Colonic mucosa (tissue), 4 donors: ENCODE data around the gene TNFAIP2. TPM values are rescaled to one million over a fixed set of nuclear protein-coding genes. Genes with fewer than 3 reads are reported as not detected.

ENCODE experiments used
- DNase-seq: peaks from one replicate; pipeline ENCODE4 v3.0.0-alpha.2; 2020
- H3K27ac ChIP-seq: fragments of 200-600 bp; one replicate; pipeline ENCODE4 v1.8.0; 2021
- H3K27me3 ChIP-seq: fragments of 200-600 bp; one replicate; pipeline ENCODE4 v1.8.0; 2021
- H3K36me3 ChIP-seq: fragments of 200-600 bp; one replicate; pipeline ENCODE4 v1.8.0; 2021
- H3K4me1 ChIP-seq: fragments of 200-600 bp; one replicate; pipeline ENCODE4 v1.8.0; 2021; ENCODE audit warnings: mild to moderate bottlenecking
- H3K4me3 ChIP-seq: fragments of 200-600 bp; one replicate; pipeline ENCODE4 v1.8.0; 2021
- H3K9ac ChIP-seq, 2 donors: one replicate each; pipeline ENCODE4 v1.7.0; 2013; ENCODE audit warnings: control low read depth in 2 of 2, low read depth in 2 of 2, low read length in 2 of 2
- H3K9me3 ChIP-seq: fragments of 200-600 bp; one replicate; pipeline ENCODE4 v1.8.0; 2021
- CTCF ChIP-seq: fragments of 200-600 bp; IDR thresholded peaks from one replicate; pipeline ENCODE4 v1.8.0; 2022; ENCODE audit warnings: antibody characterized with exemption, mild to moderate bottlenecking
- intact Hi-C: fragments of 100-400 bp; cut with DNase I; formaldehyde crosslinking; loops from one replicate; pipeline ENCODE4 v1.14.1; 2022
- total RNA-seq, 2 donors: library from RNA; stranded (reverse); fragmentation: NEBNext Ultra II Directional in 1 of 2; extraction: Animal tissue kit (Norgen Biotek cat#: 25700) in 1 of 2; gene quantifications; one replicate each; pipeline ENCODE4 v1.2.1, GENCODE V29; 2021
- donor health status: healthy.
- donor health status: DM: no; HTN: no; CAD: no.
- donor health status: DM: no; HTN: no; CAD: no.

Gene TNFAIP2
- total RNA-seq, 2 donors from 2014 or later, result 10.5 to 26.9 TPM

GRCh38 chr14:103132381-103133209, 9.3 kb downstream of the TNFAIP2 start:
- intact Hi-C loops, result no loop called here
- Histone ChIP-seq H3K27me3 (no peaks in the 10 kb centered on the region), H3K4me3 (no peak overlapping the region), H3K9ac (no peak overlapping the region), H3K4me1 (no peaks in the 10 kb centered on the region), H3K27ac (no peak overlapping the region), H3K9me3 (no peaks in the 10 kb centered on the region), H3K36me3 (no peaks in the 10 kb centered on the region)
- no peak for TF ChIP-seq CTCF
- DNase-seq, result no peak

- no peak overlapping the region for H3K27ac ChIP-seq
- no peaks in the 10 kb centered on the region for H3K36me3 ChIP-seq
- intact Hi-C loops, result no loop called here
- no peaks in the 10 kb centered on the region for H3K9me3 ChIP-seq
- no peak for TF ChIP-seq CTCF
- peaks cover 2% of the 10 kb centered on the region for H3K27me3 ChIP-seq
- no peak for DNase-seq
- no peak overlapping the region for H3K9ac ChIP-seq
- H3K4me3 ChIP-seq, result no peak overlapping the region
- H3K4me1 ChIP-seq, result peaks cover 2% of the 10 kb centered on the region
Measured at GRCh38 chr14:103133210-103134140, 10.2 kb downstream of the TNFAIP2 start.

- no peaks in the 10 kb centered on the region for H3K9me3 ChIP-seq
- H3K4me1 ChIP-seq, result peaks cover 6% of the 10 kb centered on the region
- DNase-seq, result no peak
- peaks cover 9% of the 10 kb centered on the region for H3K27me3 ChIP-seq
- H3K4me3 ChIP-seq, result no peak overlapping the region
- TF ChIP-seq CTCF, result no peak
- intact Hi-C loops, result no loop called here
- H3K27ac ChIP-seq, result no peak overlapping the region
- no peaks in the 10 kb centered on the region for H3K36me3 ChIP-seq
- no peak overlapping the region for H3K9ac ChIP-seq
Measured at GRCh38 chr14:103134405-103134804, 11.1 kb downstream of the TNFAIP2 start.

GRCh38 chr14:103134919-103135318, 11.7 kb downstream of the TNFAIP2 start:
- H3K27me3 ChIP-seq, result peaks cover 11% of the 10 kb centered on the region
- H3K27ac ChIP-seq, result no peak overlapping the region
- H3K36me3 ChIP-seq, result no peaks in the 10 kb centered on the region
- intact Hi-C loops, result no loop called here
- no peak overlapping the region for H3K9ac ChIP-seq
- H3K4me3 ChIP-seq, result no peak overlapping the region
- DNase-seq, result no peak
- no peaks in the 10 kb centered on the region for H3K9me3 ChIP-seq
- peaks cover 6% of the 10 kb centered on the region for H3K4me1 ChIP-seq
- no peak for TF ChIP-seq CTCF

- no peak overlapping the region for H3K4me3 ChIP-seq
- no peak overlapping the region for H3K9ac ChIP-seq
- H3K36me3 ChIP-seq, result no peaks in the 10 kb centered on the region
- H3K27ac ChIP-seq, result no peak overlapping the region
- peaks cover 6% of the 10 kb centered on the region for H3K4me1 ChIP-seq
- DNase-seq, result no peak
- peaks cover 11% of the 10 kb centered on the region for H3K27me3 ChIP-seq
- no peak for TF ChIP-seq CTCF
- intact Hi-C loops, result no loop called here
- no peaks in the 10 kb centered on the region for H3K9me3 ChIP-seq
Measured at GRCh38 chr14:103135333-103136260, 12.3 kb downstream of the TNFAIP2 start.
